ENCODE results near the gene ADGRL2.

- TF ChIP-seq CTCF (conservative IDR thresholded peaks at IDR 0.05) (no peak), ZFX (IDR thresholded peaks at IDR 0.05) (no peak)
Measured at GRCh38 chr1:81887421-81888144, 86.8 kb downstream of the ADGRL2 start.

Measured in C4-2B (cell line).